HG03159 (cell line): Measurements from ENCODE around the gene TMEM131.
"Not testable (repeated sequence)": the region's sequence is repeated elsewhere in the genome, so short reads cannot be mapped to it uniquely, and the experiment has no call there.

ENCODE experiments used
- ATAC-seq: cut with Tn5 transposase; IDR thresholded peaks from one replicate; pipeline ENCODE4 v1.9.1; 2021; ENCODE audit warnings: mild to moderate bottlenecking, moderate library complexity; ENCODE audit not compliant: unreplicated experiment

Gene TMEM131

DNA sequence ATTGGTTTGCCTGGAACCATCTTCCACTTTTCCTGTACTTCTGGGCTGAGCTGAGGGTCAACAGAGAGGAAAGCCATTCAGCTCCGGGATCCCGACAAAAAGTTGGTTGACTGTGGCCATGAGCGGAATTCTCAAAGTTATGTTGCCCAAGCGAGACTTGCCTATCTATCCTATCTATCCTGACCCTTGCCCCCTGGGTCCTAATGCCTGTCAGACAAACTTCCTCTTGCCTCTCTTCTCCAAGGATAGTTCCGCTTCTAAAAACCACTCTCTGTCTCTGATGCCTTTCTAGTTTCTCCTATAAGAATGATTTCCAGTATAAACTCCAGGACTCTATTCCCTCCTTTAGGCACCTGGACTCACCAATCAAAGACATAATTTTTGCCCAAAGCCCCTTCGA lies 173.9 kb downstream of the TMEM131 start:
- ATAC-seq = not testable (repeated sequence)

DNA sequence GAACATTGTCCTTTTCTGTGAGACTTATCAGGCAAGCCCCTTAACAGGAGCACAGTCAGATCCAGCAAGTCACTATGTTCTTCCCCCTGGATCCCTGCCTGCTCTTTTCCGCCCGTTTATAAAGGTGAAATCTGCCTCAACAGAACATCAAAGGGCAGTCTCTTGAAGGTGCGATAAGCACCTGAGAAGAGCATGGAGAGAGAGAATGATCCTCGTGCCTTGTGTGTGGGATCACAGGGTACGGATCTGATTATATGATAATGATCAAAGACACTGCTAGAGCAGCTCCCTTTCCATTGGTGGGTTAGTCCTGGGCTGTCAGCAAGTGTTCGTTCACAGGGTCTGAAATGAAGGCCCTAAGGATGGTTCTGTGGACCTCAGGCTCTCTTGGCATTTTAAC lies 176.0 kb downstream of the TMEM131 start:
- no peak for ATAC-seq

- no peak for ATAC-seq
Observed at GRCh38 chr2:97816411-97816810, 179.3 kb downstream of the TMEM131 start.

- ATAC-seq = no peak
Observed at GRCh38 chr2:97812931-97813330, 182.8 kb downstream of the TMEM131 start.

DNA sequence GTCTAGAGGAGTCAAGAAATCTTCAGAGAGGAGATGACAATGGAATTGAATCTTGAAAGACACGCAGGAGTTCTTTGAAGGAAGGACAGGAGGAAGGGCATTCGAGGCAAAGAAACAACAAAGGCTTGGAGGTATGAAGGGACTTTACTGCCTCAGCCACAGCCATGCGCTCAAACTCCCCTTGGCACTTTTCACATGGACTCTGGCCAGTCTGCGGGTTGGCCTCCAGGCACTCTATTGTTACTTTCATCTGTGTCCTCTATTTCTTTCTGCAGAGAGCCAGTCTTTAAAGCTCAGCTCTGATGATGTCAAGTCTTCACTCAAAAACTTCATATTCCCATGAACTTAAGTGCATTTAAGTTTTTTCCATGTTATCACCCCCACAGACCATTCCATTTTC lies 186.9 kb downstream of the TMEM131 start:
- no peak for ATAC-seq

- ATAC-seq = peak; percentile 81
Observed at GRCh38 chr2:97806738-97807618, 188.8 kb downstream of the TMEM131 start.

- ATAC-seq = no peak
Observed at GRCh38 chr2:97805776-97806175, 190.0 kb downstream of the TMEM131 start.

DNA sequence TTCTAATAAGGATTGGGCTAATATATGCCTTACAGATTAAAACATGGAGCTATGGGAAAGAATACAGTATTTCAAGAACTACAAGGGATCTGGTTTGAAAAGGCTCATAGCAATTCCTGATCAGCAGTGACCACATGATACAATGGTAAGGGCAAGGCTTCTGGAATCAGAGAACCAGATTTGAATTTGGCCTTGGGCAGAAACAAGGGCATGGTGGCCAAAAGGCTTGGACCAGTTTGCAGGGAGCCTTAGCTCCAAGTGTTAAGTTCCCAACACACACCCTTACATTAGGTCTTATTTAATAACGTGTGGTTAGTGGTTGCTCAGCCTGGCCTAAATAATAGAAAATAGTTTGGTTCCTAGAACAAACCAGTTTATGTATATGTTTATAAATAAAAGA lies 194.7 kb downstream of the TMEM131 start:
- no peak for ATAC-seq

GRCh38 chr2:97798416-97798815 lies 197.3 kb downstream of the TMEM131 start:
- ATAC-seq = no peak

GRCh38 chr2:97797355-97797754 lies 198.4 kb downstream of the TMEM131 start:
- ATAC-seq = no peak

GRCh38 chr2:97796465-97797126 lies 199.2 kb downstream of the TMEM131 start:
- ATAC-seq = no peak

DNA sequence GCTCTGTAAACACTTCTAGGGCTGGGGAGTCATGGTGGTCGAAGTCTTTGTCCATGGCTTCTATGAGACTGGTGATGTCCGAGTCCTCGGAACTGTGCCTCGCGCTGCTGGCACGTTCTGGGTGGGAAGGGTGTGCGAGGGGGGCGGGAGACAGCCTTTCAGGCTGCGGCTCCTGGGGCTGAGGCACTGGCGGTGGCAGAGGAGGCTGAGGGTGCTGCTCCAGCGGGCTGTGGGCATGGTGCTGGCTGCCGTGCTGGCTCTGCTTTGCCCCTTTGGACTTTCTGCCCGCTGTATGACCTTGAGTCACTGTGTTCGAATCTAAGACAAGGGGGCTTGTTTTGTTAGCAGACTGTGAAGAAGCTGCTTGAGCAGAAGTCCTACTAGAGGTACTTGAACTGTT lies 203.3 kb downstream of the TMEM131 start:
- ATAC-seq = no peak

- ATAC-seq = no peak
Observed at GRCh38 chr2:97788986-97789644, 206.6 kb downstream of the TMEM131 start.

GRCh38 chr2:97785818-97786217 lies 209.9 kb downstream of the TMEM131 start:
- ATAC-seq = no peak

DNA sequence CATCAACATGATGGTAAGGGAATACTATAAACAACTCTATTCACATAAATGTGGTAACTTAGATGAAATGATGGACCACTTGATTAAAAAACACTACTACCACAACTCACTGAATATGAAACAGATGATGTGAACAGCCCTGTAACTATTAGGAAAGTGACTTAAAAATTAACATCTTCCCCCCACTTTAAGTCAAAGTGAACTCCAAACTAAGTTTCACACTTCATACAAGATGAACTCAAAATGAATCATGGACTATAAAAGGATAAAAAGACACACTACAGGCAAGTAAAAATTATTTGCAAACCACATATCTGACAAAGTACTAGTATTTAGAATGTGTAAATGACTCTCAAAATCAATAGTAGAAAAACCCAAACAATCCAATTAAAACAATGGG lies 210.8 kb downstream of the TMEM131 start:
- no peak for ATAC-seq

DNA sequence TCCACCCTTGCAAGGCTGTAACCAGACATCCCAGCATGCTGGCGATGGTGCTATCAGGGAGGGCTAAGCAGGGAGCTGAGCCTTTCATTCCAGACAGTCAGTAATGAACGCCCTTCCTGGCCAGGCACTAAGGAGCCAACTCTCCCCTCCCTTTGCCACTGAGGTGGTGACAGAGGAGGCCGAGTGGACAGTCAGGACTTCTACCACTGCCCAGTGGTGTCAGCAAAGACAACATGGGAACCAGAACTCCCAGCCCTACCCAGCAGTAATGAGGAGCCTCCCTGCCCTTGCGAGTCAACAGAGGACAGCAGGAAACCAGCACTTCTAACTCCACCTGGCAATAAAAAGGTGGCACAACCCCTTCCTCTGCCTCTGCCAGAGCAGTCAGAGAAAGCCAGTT lies 213.8 kb downstream of the TMEM131 start:
- no peak for ATAC-seq

DNA sequence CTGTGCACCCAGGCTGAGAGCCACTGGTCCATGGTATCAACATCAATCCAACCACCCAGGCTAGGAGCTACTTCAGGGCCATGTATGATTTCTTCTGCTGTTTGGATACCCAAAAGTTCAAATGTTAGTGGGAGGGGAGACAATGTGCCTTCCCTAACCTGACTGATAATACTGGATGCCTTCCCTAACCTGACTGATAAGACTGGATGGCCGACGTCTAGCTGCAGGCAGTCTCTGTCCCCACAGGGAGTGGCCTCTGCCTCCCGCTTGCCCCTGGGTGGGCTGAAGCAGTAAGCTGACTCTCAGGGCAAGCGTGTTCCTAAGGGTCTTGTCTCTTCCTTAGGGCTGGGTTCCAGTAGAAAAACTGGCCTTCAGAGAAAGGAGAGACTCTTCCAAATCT lies 216.6 kb downstream of the TMEM131 start:
- ATAC-seq = no peak

- ATAC-seq = no peak
Observed at GRCh38 chr2:97775074-97775473, 220.7 kb downstream of the TMEM131 start.

GRCh38 chr2:97774425-97774824 lies 221.3 kb downstream of the TMEM131 start:
- ATAC-seq = no peak

GRCh38 chr2:97770445-97770844 lies 225.3 kb downstream of the TMEM131 start:
- no peak for ATAC-seq

- ATAC-seq = no peak
Observed at GRCh38 chr2:97769711-97770110, 226.0 kb downstream of the TMEM131 start.

DNA sequence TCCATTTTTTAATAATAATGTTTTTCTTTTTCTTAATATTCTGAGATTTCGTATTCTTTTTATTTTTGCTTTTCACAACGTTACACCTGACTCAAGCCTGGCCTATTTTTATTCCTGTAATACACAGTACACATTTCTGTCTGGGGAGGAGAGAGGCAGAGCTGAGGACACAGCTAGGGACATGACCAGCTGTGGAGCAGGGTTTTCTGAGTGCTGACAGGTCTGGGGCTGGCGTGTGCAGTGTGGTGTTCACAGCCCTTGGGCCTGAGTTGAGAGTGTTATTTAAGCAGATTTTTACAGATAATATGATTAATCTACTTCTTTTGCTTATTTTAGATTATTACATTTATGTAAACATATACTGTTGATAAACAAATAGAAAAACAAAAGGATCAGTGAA lies 226.4 kb downstream of the TMEM131 start:
- ATAC-seq = no peak
